ENCODE measurements around the gene EID2B. TPM values are rescaled to one million over a fixed set of nuclear protein-coding genes. Genes with fewer than 3 reads are reported as not detected.

EID2B gene
- total and polyA plus RNA-seq, 2 of the 8 experiments (the other 6 are each of a cell fraction or from before 2014, with no cell fraction given), result 2.1 to 2.4 TPM

- TF ChIP-seq CHD7 (IDR thresholded peaks at IDR 0.05; ENCODE audit: insufficient replicate concordance, low read length), result no peak
- TF ChIP-seq NANOG (IDR thresholded peaks at IDR 0.05; ENCODE audit: insufficient read depth, low read depth, low read length, poor library complexity, severe bottlenecking), result no peak
- TF ChIP-seq BACH1 (IDR thresholded peaks at IDR 0.05; ENCODE audit: low read length), result no peak
- TF ChIP-seq SIRT6 (IDR thresholded peaks at IDR 0.05; ENCODE audit: low read length), result no peak
- no peak for TF ChIP-seq CBX5 (IDR thresholded peaks at IDR 0.05; ENCODE audit: low read depth, low read length)
- TF ChIP-seq TCF12 (IDR thresholded peaks at IDR 0.05; ENCODE audit: low read depth, low read length), result no peak
- no peak for TF ChIP-seq SAP30 (IDR thresholded peaks at IDR 0.05; ENCODE audit: insufficient read depth, insufficient replicate concordance, low read length)
- TF ChIP-seq CHD2 (IDR thresholded peaks at IDR 0.05; ENCODE audit: low read length), result no peak
Observed at GRCh38 chr19:39555883-39556282, 23.2 kb upstream of the EID2B start (continued).
